ENCODE results near the gene MTHFD1L.

Gene MTHFD1L

DNA sequence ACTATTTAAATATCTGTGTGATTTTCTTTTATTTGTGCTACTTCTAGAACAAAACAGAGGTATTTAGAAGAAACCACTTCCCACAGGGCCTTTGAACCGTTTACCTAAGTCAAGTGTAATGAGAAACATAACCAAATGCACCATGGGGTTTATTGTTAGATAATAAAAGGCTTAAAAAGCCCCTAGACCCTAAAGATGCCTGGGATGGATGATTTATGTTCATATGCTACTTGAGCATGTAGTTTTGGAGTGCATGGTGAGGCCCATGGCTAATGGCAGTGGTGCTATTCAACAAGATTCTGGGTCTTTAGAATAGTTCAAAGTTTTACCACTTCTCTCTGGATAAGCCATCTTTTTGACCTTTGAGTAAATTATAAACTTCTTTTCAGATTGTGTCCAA is 65.9 kb downstream of the MTHFD1L start:
- DNase-seq (ENCODE audit: low spot score) (no peak), FAIRE-seq (no peak)

DNA sequence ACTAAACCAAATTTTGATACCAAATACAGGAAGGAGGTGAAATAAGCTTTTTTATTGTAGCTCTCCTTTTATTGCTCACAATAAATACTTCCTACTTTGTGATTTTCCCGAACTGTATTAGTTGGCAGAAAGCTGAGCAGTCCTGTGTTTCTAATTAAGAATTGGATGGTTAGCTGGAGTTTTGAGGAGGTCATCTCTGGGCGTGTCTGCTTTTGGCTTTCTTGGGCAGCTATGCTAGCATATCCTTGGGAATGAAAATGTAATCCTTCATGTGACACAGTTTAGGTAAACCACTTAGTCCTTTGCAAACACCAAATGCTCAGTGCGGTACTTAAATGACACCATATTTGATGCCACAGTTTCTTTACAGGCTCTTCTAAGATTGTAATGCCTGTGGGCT is 67.5 kb downstream of the MTHFD1L start:
- no peak for FAIRE-seq
- DNase-seq (ENCODE audit: low spot score) = no peak

DNA sequence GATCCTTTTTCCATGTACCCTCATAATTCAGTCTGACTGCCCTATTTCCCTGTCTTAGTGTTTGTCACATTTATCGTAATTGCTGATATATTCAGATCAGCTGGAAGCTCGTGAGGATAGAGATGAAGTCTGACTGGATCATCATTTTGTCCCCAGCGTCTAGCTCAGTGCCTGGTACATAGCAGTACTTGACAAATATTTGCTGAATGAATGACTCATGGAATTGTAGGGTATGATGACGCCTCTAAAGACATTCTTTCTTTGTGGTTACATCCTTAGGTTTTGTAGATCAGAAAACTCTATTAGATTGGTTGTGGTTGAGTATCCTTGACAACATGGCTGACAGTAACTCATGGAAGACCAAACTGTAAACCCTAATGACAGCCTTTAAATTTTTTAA is 68.9 kb downstream of the MTHFD1L start:
- no peak for FAIRE-seq
- peak; percentile 53 for DNase-seq (ENCODE audit: low spot score)

DNA sequence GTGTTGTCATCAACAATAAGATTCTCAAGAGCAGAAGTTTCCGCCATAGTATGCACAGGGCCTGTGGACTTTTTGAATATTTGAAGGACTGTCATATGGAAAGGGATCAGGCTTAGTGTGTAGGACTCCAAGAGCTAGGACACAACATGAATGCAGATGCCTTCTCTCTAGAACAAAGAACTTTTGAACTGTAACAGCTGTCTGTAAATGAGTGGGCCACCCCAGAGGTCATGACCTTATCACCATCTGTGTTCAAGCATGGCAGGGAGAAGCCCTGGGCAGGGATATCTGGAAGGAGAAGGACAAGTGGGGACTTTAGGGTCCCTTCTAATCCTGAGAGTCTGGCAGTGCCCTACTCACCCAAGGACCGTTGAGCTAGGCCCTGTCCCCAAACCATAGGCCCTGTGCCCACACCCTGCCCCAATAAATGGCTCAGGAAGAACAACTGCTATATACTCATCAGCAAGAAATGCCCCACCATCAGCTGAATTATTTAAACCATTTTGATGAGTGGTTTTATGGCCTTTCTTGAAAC is 70.6 kb downstream of the MTHFD1L start:
- no peak for DNase-seq (ENCODE audit: low spot score)
- no peak for FAIRE-seq

- DNase-seq (ENCODE audit: low spot score) (no peak), FAIRE-seq (no peak)
Observed at GRCh38 chr6:150937132-150937906, 71.8 kb downstream of the MTHFD1L start.

- DNase-seq (ENCODE audit: low spot score) (no peak), FAIRE-seq (no peak)
Observed at GRCh38 chr6:150939399-150939798, 73.9 kb downstream of the MTHFD1L start.

- DNase-seq (ENCODE audit: low spot score) (no peak), FAIRE-seq (no peak)
Observed at GRCh38 chr6:150940941-150941340, 75.4 kb downstream of the MTHFD1L start.

DNA sequence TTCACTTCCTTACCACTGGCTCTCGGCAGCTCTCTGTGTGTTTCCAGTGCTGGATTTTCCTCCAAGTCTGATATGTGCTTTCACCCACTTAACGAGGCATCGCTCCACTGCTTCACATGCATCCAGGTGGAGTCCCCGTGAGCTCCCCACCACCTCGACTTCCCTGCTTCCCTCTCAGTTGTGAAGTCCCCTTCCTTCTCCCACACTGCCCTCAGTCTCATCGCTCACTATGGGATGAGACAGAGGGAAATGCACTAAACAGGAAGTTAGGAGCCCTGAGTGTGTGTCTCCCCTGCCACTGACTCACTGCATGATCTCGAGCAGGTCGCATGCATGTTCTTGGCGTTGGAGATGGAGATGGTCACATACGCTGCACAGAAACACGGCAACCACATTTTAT is 84.0 kb downstream of the MTHFD1L start:
- DNase-seq (ENCODE audit: low spot score) (no peak), FAIRE-seq (no peak)

DNA sequence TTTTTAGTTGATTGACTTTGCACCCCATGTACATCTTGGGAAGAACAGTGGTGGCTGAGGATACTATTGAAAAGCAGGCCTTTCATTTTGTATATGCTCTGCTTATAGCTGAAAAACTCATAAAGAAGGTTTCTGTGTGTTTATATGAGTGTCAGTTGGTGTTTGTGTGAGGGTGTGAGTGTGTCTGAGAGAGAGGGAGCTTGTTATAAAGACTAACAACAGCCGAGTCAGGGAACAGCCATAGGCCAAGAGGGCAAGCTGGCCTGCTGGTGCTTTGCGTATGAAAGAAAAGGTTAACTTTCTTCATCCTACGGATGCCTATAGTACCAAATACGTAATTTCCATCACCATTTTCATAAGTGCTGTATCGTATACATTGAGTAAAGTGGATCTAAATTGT is 88.3 kb downstream of the MTHFD1L start:
- FAIRE-seq = no peak

DNA sequence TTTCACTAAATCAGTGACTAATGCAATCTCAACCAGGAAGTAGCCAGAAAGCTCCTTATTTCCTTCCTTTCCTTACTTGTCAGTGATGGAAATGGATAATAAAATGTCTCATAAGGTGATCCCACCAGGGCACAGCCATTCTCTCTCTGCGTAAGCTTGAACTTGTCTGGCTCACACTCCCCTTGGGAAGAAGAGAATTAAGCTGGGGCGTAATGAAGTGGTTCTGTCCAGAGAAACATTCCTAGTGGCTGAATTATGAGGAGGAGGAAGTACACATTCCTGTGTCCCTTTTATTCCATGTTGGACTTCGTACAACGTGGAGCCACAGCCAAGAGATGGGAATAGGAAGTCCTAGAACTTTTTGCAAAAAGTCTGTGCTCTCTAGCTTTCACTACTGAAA is 93.7 kb downstream of the MTHFD1L start:
- no peak for FAIRE-seq

More for the DNA sequence above, 88.3 kb downstream of the MTHFD1L start:
- DNase-seq (ENCODE audit: low spot score) = no peak

DNA sequence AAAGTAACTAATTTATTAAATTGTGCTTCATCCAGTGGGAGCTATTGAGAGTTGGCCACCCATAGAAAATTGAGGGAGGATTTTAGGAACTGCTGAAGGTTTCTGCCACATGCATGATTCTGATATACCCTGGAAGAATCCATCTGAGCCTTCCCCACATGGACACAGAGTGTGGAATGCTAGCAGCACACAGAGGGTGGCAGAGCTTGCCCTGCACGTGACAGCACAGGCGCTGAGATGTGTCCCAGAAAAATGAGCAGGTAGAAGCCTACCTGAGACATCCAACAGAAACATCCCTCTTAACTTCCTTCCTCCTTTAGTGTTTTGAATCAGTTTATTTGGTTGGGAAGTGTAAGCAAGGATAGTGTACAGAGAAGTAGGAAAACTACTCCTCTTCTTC is 96.9 kb downstream of the MTHFD1L start:
- DNase-seq (ENCODE audit: low spot score) = no peak

More for the DNA sequence above, 93.7 kb downstream of the MTHFD1L start:
- DNase-seq (ENCODE audit: low spot score) = no peak

GRCh38 chr6:150964765-150965164 is 99.3 kb downstream of the MTHFD1L start:
- DNase-seq (ENCODE audit: low spot score) = no peak
- FAIRE-seq = peak; percentile 13

More for the DNA sequence above, 96.9 kb downstream of the MTHFD1L start:
- FAIRE-seq = no peak

DNA sequence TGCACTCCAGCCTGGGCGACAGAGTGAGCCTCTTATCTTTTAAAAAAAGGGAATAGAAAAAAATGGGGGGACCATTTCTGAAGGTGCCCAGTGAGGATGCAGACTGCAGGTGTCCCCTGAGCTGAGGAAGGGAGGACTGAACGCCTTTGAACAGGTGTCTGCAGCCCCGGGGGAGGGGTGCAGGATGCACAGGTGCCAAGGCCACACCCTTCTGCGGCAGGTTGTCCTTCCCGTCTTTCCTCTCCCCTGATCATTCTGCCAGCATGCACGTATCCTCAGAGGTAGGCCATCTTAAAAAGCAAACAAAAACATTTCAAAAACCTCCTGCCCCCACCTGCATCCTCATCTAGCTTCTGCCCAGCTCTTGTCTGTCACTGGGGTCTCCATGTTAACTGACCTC is 101.3 kb downstream of the MTHFD1L start:
- no peak for FAIRE-seq
- no peak for DNase-seq (ENCODE audit: low spot score)

GRCh38 chr6:150967381-150967780 is 101.9 kb downstream of the MTHFD1L start:
- no peak for FAIRE-seq
- no peak for DNase-seq (ENCODE audit: low spot score)

- FAIRE-seq = no peak
- no peak for DNase-seq (ENCODE audit: low spot score)
Observed at GRCh38 chr6:150967910-150968309, 102.4 kb downstream of the MTHFD1L start.

DNA sequence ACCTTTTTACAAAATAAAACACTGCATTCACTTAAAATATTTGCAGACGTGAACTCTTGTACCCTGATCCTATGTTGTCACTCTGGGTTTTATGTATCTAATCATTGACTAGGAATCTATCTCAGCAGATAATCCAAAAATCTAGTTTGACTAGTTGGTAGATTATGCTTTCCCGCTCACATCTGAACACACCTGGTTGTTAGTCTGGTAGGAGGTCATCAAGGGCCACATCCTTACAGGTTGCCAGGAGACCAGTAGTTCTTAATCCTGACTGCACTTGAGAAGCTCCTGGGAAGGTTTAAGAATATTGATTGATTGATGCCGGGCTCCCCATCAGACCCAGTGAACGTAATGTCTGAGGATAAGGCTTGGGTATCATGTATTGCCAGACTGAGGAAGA is 104.4 kb downstream of the MTHFD1L start:
- no peak for DNase-seq (ENCODE audit: low spot score)
- FAIRE-seq = no peak

DNA sequence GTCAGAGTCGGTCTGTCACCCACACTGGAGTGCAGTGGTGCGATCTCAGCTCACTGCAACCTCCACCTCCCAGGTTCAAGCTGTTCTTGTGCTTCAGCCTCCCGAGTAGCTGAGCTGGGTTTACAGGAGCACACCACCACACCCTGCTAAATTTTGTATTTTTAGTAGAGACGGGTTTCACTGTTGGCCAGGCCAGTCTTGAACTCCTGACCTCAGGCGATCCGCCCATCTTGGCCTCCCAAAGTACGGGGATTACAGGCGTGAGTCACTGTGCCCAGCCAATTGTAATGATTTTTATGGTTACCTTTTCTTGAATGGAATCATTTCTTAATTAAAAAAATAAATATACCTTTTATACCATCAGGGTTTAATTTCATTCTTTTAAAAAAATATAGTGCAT is 105.7 kb downstream of the MTHFD1L start:
- FAIRE-seq (no peak), DNase-seq (ENCODE audit: low spot score) (no peak)

DNA sequence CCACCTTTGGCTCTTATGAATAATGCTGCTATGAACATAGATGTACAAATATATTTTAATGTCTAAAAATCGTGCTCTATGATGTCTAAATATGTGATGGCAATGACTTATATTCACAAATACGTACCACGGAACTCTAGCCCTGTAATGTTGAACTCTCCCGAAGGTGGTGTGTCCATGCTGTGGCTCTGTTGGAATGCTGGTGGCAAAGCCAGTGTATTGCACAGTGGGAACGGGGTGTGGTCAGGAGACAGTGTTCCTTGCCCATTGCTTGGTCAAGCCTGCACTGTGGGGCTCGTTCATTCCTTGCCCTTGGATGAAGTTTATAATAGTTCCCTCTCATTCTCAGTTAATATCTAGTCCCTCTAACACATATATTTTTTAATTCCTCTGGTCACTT is 109.6 kb downstream of the MTHFD1L start:
- DNase-seq (ENCODE audit: low spot score) (no peak), FAIRE-seq (no peak)

- FAIRE-seq = no peak
- no peak for DNase-seq (ENCODE audit: low spot score)
Observed at GRCh38 chr6:150977281-150977680, 111.8 kb downstream of the MTHFD1L start.

- DNase-seq (ENCODE audit: low spot score) = no peak
- FAIRE-seq = no peak
Observed at GRCh38 chr6:150978624-150979023, 113.1 kb downstream of the MTHFD1L start.

- FAIRE-seq = no peak
- no peak for DNase-seq (ENCODE audit: low spot score)
Observed at GRCh38 chr6:150979826-150980350, 114.4 kb downstream of the MTHFD1L start.

GRCh38 chr6:150981095-150981494 is 115.6 kb downstream of the MTHFD1L start:
- DNase-seq (ENCODE audit: low spot score) (peak; percentile 14), FAIRE-seq (no peak)

- FAIRE-seq = no peak
- no peak for DNase-seq (ENCODE audit: low spot score)
Observed at GRCh38 chr6:150981669-150982068, 116.2 kb downstream of the MTHFD1L start.
